Adrenal gland (tissue), 5 donors: ENCODE data around the gene BTNL8.

Experiments
- CTCF ChIP-seq, 6 experiments: fragments of 450-650 bp in 4 of 6; fragments of 200-600 bp in 2 of 6; sonication (generic) in 1 of 6; IDR thresholded peaks; 1 replicate in 5 of 6; 2 replicates in 1 of 6; pipeline versions ENCODE4 v1.5.1 to v1.8.0; 2016 to 2021; ENCODE audit warnings: antibody characterized with exemption in 6 of 6, mild to moderate bottlenecking in 2 of 6, moderate library complexity in 1 of 6
- POLR2A ChIP-seq, 2 donors: fragments of 450-650 bp; IDR thresholded peaks; one replicate each; pipeline ENCODE4 v1.6.1; 2017; ENCODE audit warnings: antibody characterized with exemption in 2 of 2, mild to moderate bottlenecking in 2 of 2, moderate library complexity in 1 of 2
- donor health status: DM: no; HTN: no; CAD: no.

- TF ChIP-seq CTCF (IDR thresholded peaks at IDR 0.05) (no peak), POLR2A (IDR thresholded peaks at IDR 0.05) (no peak)
Observed at GRCh38 chr5:180872419-180872818, 26.5 kb upstream of the BTNL8 start.
